ENCODE measurements around the gene CFAP65. TPM values are rescaled to one million over a fixed set of nuclear protein-coding genes. Genes with fewer than 3 reads are reported as not detected.

The CFAP65 gene
- total and polyA plus RNA-seq, 2 of the 13 experiments (the other 11 are each of a cell fraction or from before 2014, with no cell fraction given), result 0.05 TPM; not detected in 1

- TF ChIP-seq ISL2 (CRISPR knock-in tag; IDR thresholded peaks at IDR 0.05) (peak; percentile 82), ZNF564 (CRISPR knock-in tag; IDR thresholded peaks at IDR 0.05) (peak; percentile 52; the same call in 1 of the 2 replicates), SATB2 (CRISPR knock-in tag; IDR thresholded peaks at IDR 0.05) (no peak), SOX5 (CRISPR knock-in tag; IDR thresholded peaks at IDR 0.05; ENCODE audit: borderline replicate concordance) (peak; percentile 91), RARA (CRISPR knock-in tag; IDR thresholded peaks at IDR 0.05) (peak; percentile 76), SALL1 (CRISPR knock-in tag; IDR thresholded peaks at IDR 0.05) (peak; percentile 79), POLR2G (IDR thresholded peaks at IDR 0.05; ENCODE audit: low read depth, low read length) (peak; percentile 65), KDM5B (CRISPR knock-in tag; IDR thresholded peaks at IDR 0.05; ENCODE audit: borderline replicate concordance) (peak; percentile 81), TARDBP (CRISPR knock-in tag; IDR thresholded peaks at IDR 0.05) (peak; percentile 75; the same call in 1 of the 2 replicates), ZNF451 (CRISPR knock-in tag; IDR thresholded peaks at IDR 0.05) (peak; percentile 67; the same call in 1 of the 2 replicates), ZBED4 (CRISPR knock-in tag; IDR thresholded peaks at IDR 0.05; ENCODE audit: borderline replicate concordance) (peak; percentile 100), ZFP82 (CRISPR knock-in tag; IDR thresholded peaks at IDR 0.05; ENCODE audit: borderline replicate concordance) (0 out of 2 replicates have a peak, but pooled peaks have one; percentile 23), MTA1 (CRISPR knock-in tag; IDR thresholded peaks at IDR 0.05; ENCODE audit: borderline replicate concordance) (no peak), TFE3 (CRISPR knock-in tag; IDR thresholded peaks at IDR 0.05) (peak; percentile 52; the same call in 1 of the 2 replicates), KIAA2018 (CRISPR knock-in tag; IDR thresholded peaks at IDR 0.05; ENCODE audit: borderline replicate concordance) (no peak)
These were observed 17.4 kb upstream of the CFAP65 start (continued) for GRCh38 chr2:219058541-219059374.

Data from HepG2 (cell line).